ENCODE data around the gene TGM1. TPM values are rescaled to one million over a fixed set of nuclear protein-coding genes. Genes with fewer than 3 reads are reported as not detected.
A peak's percentile ranks its signal among the peaks of the same experiment; 100 is the strongest.

Gene TGM1
- total and polyA plus RNA-seq, 4 donors: 0.28 to 1.5 (median 0.76) TPM

DNA sequence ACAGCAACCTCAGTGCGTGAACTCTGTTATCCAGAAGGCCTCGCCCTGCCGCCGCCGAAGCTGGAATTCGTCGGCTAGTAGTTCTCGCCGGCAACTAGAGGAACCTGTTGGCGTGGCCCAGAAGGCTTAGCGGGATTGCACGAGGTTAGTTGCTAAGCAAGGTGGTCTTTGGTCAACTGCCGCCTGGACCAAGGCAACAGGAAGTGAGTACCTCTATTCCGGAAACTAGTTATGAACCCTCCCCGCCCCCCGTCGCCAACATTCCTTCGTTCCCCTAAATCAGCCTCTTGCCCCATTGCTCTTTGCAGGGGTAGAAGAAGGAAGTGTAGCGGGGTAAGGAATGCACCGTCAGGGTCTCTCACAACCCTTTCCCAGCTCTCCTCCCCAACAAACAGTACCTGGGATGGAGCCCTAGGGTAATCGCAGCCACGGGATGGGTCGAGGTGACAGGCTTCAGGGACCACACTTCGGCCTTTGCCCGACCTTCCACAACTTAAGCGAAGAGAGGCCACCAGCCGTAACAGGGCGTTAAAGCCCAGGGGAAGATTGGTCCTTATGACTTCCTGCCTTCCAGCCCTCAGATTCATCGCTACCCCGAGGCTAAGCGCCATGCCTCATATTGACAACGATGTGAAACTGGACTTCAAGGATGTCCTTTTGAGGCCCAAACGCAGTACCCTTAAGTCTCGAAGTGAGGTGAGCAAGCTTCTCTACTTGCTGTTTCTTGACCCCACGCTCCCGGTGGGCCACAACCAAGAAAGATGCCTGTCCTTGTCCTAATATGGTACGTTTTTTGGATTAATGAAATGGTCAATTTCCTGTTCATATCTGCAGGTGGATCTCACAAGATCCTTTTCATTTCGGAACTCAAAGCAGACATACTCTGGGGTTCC is 30.1 kb downstream of the TGM1 start, which contains the start of gene GMPR2:
GMPR2 (plus strand) TSS at position 285 of the 893 bp plus-strand sequence; CDS start at position 610, 325 bp downstream.
- 4% methylated on average over 38 of the region's 38 CpGs for WGBS
- no peak for DNase-seq (ENCODE audit: low spot score)
- TF ChIP-seq, protein P1, sequence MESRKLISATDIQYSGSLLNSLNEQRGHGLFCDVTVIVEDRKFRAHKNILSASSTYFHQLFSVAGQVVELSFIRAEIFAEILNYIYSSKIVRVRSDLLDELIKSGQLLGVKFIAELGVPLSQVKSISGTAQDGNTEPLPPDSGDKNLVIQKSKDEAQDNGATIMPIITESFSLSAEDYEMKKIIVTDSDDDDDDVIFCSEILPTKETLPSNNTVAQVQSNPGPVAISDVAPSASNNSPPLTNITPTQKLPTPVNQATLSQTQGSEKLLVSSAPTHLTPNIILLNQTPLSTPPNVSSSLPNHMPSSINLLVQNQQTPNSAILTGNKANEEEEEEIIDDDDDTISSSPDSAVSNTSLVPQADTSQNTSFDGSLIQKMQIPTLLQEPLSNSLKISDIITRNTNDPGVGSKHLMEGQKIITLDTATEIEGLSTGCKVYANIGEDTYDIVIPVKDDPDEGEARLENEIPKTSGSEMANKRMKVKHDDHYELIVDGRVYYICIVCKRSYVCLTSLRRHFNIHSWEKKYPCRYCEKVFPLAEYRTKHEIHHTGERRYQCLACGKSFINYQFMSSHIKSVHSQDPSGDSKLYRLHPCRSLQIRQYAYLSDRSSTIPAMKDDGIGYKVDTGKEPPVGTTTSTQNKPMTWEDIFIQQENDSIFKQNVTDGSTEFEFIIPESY (IDR thresholded peaks at IDR 0.05): no peak
- TF ChIP-seq NR2F2 (IDR thresholded peaks at IDR 0.05) (peak; percentile 61), GABPA (IDR thresholded peaks at IDR 0.05 in 1 of 2, conservative IDR thresholded peaks at IDR 0.05 in 1 of 2) (peak; percentile 64 to 89), EGR1 (IDR thresholded peaks at IDR 0.05; ENCODE audit: low read depth in 2 of 2) (no peak), HNF4A (conservative IDR thresholded peaks at IDR 0.05) (peak; percentile 11 to 22), RXRA (IDR thresholded peaks at IDR 0.05) (peak in 1 of 2 donors; percentile 48), YY1 (IDR thresholded peaks at IDR 0.05) (peak; percentile 60), RAD21 (IDR thresholded peaks at IDR 0.05) (no peak), HNF4G (IDR thresholded peaks at IDR 0.05) (peak; percentile 26), SP1 (IDR thresholded peaks at IDR 0.05) (peak; percentile 34), JUND (IDR thresholded peaks at IDR 0.05) (no peak), FOXA1 (IDR thresholded peaks at IDR 0.05) (no peak)

DNA sequence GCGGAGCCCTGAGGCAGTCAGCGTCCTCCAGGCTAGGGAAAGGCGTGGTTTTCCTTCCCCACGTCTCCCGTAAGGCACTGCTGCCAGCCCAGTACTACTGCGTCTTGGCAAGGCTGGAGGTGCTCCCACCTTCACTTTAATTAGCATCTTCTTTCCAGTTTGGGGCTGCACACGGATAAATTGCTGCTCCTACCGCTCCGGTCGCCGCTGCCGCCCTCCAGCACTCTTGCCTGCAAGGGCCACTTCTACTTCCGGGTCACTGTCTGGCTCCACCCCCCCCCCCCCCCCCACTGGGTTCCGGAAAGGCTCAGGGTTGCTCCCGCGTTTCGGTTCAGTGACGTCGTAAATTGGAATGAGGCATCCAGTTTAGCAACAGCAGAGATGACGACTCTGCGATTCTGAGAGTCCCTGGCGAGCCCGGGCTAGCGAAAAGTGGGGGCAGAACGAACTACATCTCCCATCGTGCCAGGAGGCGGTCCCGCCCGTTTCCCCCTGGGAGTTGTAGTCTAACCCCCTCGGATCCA is 30.8 kb downstream of the TGM1 start, which contains the start of gene NEDD8:
NEDD8 (minus strand) TSS at position 247 of the 524 bp plus-strand sequence; CDS start at position 147, 100 bp downstream.
- peak; percentile 90 for DNase-seq (ENCODE audit: low spot score)
- Histone ChIP-seq H3K9me3 (ENCODE audit: control insufficient read depth in 4 of 4, low read length in 3 of 4) (no peaks in the 10 kb centered on the region), H3K36me3 (ENCODE audit: control insufficient read depth in 4 of 4, insufficient read depth in 3 of 4, low read depth in 1 of 4, low read length in 3 of 4) (peaks cover 4 to 20% (median 14%) of the 10 kb centered on the region in 4 donors), H3K9ac (ENCODE audit: low read depth in 1 of 2, low read length in 2 of 2) (peak within 1 kb of the TSS; percentile 83 to 85), H3K4me3 (ENCODE audit: low read depth in 1 of 3, low read length in 3 of 3) (peak within 1 kb of the TSS; percentile 76 to 96 (median 85)), H3K4me1 (ENCODE audit: control insufficient read depth in 4 of 4, insufficient read depth in 4 of 4, low read length in 3 of 4) (peaks cover 5 to 38% (median 27%) of the 10 kb centered on the region in 4 donors), H3K27me3 (ENCODE audit: control insufficient read depth in 4 of 4, insufficient read depth in 4 of 4, low read length in 3 of 4) (no peaks in the 10 kb centered on the region), H3K27ac (ENCODE audit: low read depth in 1 of 2, low read length in 2 of 2) (peak within 1 kb of the TSS; percentile 80 to 81)
- under 1% methylated on average over 30 of the region's 30 CpGs for WGBS
- peak; percentile 73 to 93 for TF ChIP-seq GABPA (IDR thresholded peaks at IDR 0.05 in 1 of 2, conservative IDR thresholded peaks at IDR 0.05 in 1 of 2)
- TF ChIP-seq SP1 (IDR thresholded peaks at IDR 0.05): peak; percentile 59
- peak in 1 of 2 donors; percentile 5 for TF ChIP-seq HNF4A (conservative IDR thresholded peaks at IDR 0.05)
- TF ChIP-seq, protein P2, sequence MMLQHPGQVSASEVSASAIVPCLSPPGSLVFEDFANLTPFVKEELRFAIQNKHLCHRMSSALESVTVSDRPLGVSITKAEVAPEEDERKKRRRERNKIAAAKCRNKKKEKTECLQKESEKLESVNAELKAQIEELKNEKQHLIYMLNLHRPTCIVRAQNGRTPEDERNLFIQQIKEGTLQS (IDR thresholded peaks at IDR 0.05): no peak
- no peak for TF ChIP-seq RAD21 (IDR thresholded peaks at IDR 0.05)
- TF ChIP-seq RXRA (IDR thresholded peaks at IDR 0.05): peak in 1 of 2 donors; percentile 45

More for the DNA sequence above, 30.1 kb downstream of the TGM1 start, which contains the start of gene GMPR2:
- Histone ChIP-seq H3K4me1 (ENCODE audit: control insufficient read depth in 4 of 4, insufficient read depth in 4 of 4, low read length in 3 of 4) (peaks cover 5 to 38% (median 27%) of the 10 kb centered on the region in 4 donors), H3K4me3 (ENCODE audit: low read depth in 1 of 3, low read length in 3 of 3) (peak within 1 kb of the TSS; percentile 76 to 96 (median 85)), H3K36me3 (ENCODE audit: control insufficient read depth in 4 of 4, insufficient read depth in 3 of 4, low read depth in 1 of 4, low read length in 3 of 4) (peaks cover 2 to 26% (median 19%) of the 10 kb centered on the region in 4 donors), H3K9me3 (ENCODE audit: control insufficient read depth in 4 of 4, low read length in 3 of 4) (no peaks in the 10 kb centered on the region), H3K9ac (ENCODE audit: low read depth in 1 of 2, low read length in 2 of 2) (peak within 1 kb of the TSS; percentile 83 to 85), H3K27me3 (ENCODE audit: control insufficient read depth in 4 of 4, insufficient read depth in 4 of 4, low read length in 3 of 4) (no peaks in the 10 kb centered on the region), H3K27ac (ENCODE audit: low read depth in 1 of 2, low read length in 2 of 2) (peak within 1 kb of the TSS; percentile 80 to 81)

Measured in liver (tissue), 9 donors.